Measurements from ENCODE around the gene PPWD1. TPM values are rescaled to one million over a fixed set of nuclear protein-coding genes. Genes with fewer than 3 reads are reported as not detected.

PPWD1 gene
- total RNA-seq (2022; extraction: Qiagen RNA extraction), result 17.4 to 19.6 TPM (median 19.1 TPM) in 5 replicates

GRCh38 chr5:65562731-65563701, at the start of gene PPWD1, which contains the start of gene CENPK:
PPWD1 (plus strand) TSS chr5:65563296; CDS start chr5:65563311, 15 bp downstream.
CENPK (minus strand) TSS chr5:65563168; CDS start chr5:65554907, 8,261 bp downstream.

DNA sequence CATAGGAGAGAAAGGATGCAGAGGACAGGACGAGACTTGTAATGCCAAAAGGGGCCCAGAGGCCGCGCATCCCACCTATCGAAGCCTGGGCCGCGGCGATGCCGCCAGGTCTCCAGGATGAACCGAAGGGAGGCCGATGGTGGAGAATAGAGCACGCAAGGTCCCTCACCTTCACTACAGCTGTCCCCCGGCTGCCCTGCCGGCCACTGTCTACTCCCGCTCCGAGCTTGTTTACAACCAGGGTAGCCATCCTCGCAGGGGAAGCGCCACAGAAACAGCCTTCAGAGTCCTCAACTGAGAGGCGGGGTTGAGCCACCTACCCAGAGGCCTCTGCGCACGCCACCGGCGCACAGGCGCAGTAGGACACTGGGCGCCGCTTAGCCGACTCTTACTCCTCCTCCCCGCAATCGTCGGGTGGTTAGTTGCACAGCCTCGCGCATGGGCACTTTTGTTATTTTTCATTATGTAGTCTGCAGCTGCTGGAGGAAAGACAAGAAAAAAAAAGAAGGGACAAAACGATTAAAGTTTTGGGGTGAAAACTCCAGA, 61.0 kb downstream of the PPWD1 start, which contains the start of gene TRIM23:
TSS of gene TRIM23 (minus strand) at position 309 of the 546 bp plus-strand sequence. CDS start at position 250, 59 bp downstream.

GRCh38 chr5:65624571-65625555, 61.8 kb downstream of the PPWD1 start, which contains the start of the genes SHLD3 and TRAPPC13:
SHLD3 (plus strand) TSS chr5:65625027; CDS start chr5:65629588, 4,561 bp downstream.
TRAPPC13 (plus strand) TSS chr5:65625027; CDS start chr5:65625061, 34 bp downstream.

Other genes starting within 250 kb of the PPWD1 start
- 0.01 to 0.15 TPM (median 0.04 TPM) in 5 replicates for gene ADAMTS6, start 81.4 kb upstream of the PPWD1 start, total RNA-seq (2022; extraction: Qiagen RNA extraction)
- gene CENPK, start 128 bp upstream of the PPWD1 start, total RNA-seq (2022; extraction: Qiagen RNA extraction), result 25.9 to 31.7 TPM (median 28.4 TPM) in 5 replicates
- 4.9 to 9.1 TPM (median 7.0 TPM) in 5 replicates for gene TRIM23, start 61.0 kb downstream of the PPWD1 start, total RNA-seq (2022; extraction: Qiagen RNA extraction)
- gene SHLD3, start 61.7 kb downstream of the PPWD1 start, total RNA-seq (2022; extraction: Qiagen RNA extraction), result 1.5 to 3.0 TPM (median 2.1 TPM) in 5 replicates
- 11.2 to 15.5 TPM (median 14.2 TPM) in 5 replicates for gene TRAPPC13, start 61.7 kb downstream of the PPWD1 start, total RNA-seq (2022; extraction: Qiagen RNA extraction)
- 5.8 to 9.4 TPM (median 7.6 TPM) in 5 replicates for gene SGTB, start 158.8 kb downstream of the PPWD1 start, total RNA-seq (2022; extraction: Qiagen RNA extraction)
- gene NLN, start 158.9 kb downstream of the PPWD1 start, total RNA-seq (2022; extraction: Qiagen RNA extraction), result 56.9 to 76.4 TPM (median 67.6 TPM) in 5 replicates

All from A549 treated with dexamethasone at 1 μM for 4 hours (cell line).